ENCODE results near the gene RAI14.

RAI14 gene

GRCh38 chr5:34684980-34685352, 28.8 kb downstream of the RAI14 start:
- no peak for TF ChIP-seq REST (IDR thresholded peaks at IDR 0.05; ENCODE audit: insufficient read depth in 1 of 2, low read depth in 2 of 2, low read length in 2 of 2)
- no peak for TF ChIP-seq POLR2AphosphoS5 (IDR thresholded peaks at IDR 0.05; ENCODE audit: low read depth, low read length)
- TF ChIP-seq SIN3A (IDR thresholded peaks at IDR 0.05; ENCODE audit: borderline replicate concordance, insufficient read depth, low read length) = no peak
- TF ChIP-seq FOXP2 (optimal IDR thresholded peaks at IDR 0.05; ENCODE audit: borderline replicate concordance, extremely low read depth, extremely low read length, insufficient read depth) = no peak
- TF ChIP-seq TAF1 (IDR thresholded peaks at IDR 0.05; ENCODE audit: borderline replicate concordance, insufficient read depth, low read length) = no peak

- TF ChIP-seq FOXP2 (optimal IDR thresholded peaks at IDR 0.05; ENCODE audit: borderline replicate concordance, extremely low read depth, extremely low read length, insufficient read depth) (no peak), SIN3A (IDR thresholded peaks at IDR 0.05; ENCODE audit: borderline replicate concordance, insufficient read depth, low read length) (no peak), REST (IDR thresholded peaks at IDR 0.05; ENCODE audit: insufficient read depth in 1 of 2, low read depth in 2 of 2, low read length in 2 of 2) (no peak), TAF1 (IDR thresholded peaks at IDR 0.05; ENCODE audit: borderline replicate concordance, insufficient read depth, low read length) (no peak), POLR2AphosphoS5 (IDR thresholded peaks at IDR 0.05; ENCODE audit: low read depth, low read length) (no peak)
Measured at GRCh38 chr5:34685485-34686165, 29.5 kb downstream of the RAI14 start.

- TF ChIP-seq POLR2AphosphoS5 (IDR thresholded peaks at IDR 0.05; ENCODE audit: low read depth, low read length) = no peak
- TF ChIP-seq FOXP2 (optimal IDR thresholded peaks at IDR 0.05; ENCODE audit: borderline replicate concordance, extremely low read depth, extremely low read length, insufficient read depth) = no peak
- no peak for TF ChIP-seq REST (IDR thresholded peaks at IDR 0.05; ENCODE audit: insufficient read depth in 1 of 2, low read depth in 2 of 2, low read length in 2 of 2)
- TF ChIP-seq SIN3A (IDR thresholded peaks at IDR 0.05; ENCODE audit: borderline replicate concordance, insufficient read depth, low read length) = no peak
Measured at GRCh38 chr5:34686762-34687268, 30.7 kb downstream of the RAI14 start.

- TF ChIP-seq FOXP2 (optimal IDR thresholded peaks at IDR 0.05; ENCODE audit: borderline replicate concordance, extremely low read depth, extremely low read length, insufficient read depth) (no peak), POLR2AphosphoS5 (IDR thresholded peaks at IDR 0.05; ENCODE audit: low read depth, low read length) (no peak), TAF1 (IDR thresholded peaks at IDR 0.05; ENCODE audit: borderline replicate concordance, insufficient read depth, low read length) (no peak), REST (IDR thresholded peaks at IDR 0.05; ENCODE audit: insufficient read depth in 1 of 2, low read depth in 2 of 2, low read length in 2 of 2) (no peak), SIN3A (IDR thresholded peaks at IDR 0.05; ENCODE audit: borderline replicate concordance, insufficient read depth, low read length) (no peak)
Measured at GRCh38 chr5:34687269-34688011, 31.3 kb downstream of the RAI14 start.

All from PFSK-1 (cell line).